ENCODE results near the gene MISP3.

Gene MISP3

DNA sequence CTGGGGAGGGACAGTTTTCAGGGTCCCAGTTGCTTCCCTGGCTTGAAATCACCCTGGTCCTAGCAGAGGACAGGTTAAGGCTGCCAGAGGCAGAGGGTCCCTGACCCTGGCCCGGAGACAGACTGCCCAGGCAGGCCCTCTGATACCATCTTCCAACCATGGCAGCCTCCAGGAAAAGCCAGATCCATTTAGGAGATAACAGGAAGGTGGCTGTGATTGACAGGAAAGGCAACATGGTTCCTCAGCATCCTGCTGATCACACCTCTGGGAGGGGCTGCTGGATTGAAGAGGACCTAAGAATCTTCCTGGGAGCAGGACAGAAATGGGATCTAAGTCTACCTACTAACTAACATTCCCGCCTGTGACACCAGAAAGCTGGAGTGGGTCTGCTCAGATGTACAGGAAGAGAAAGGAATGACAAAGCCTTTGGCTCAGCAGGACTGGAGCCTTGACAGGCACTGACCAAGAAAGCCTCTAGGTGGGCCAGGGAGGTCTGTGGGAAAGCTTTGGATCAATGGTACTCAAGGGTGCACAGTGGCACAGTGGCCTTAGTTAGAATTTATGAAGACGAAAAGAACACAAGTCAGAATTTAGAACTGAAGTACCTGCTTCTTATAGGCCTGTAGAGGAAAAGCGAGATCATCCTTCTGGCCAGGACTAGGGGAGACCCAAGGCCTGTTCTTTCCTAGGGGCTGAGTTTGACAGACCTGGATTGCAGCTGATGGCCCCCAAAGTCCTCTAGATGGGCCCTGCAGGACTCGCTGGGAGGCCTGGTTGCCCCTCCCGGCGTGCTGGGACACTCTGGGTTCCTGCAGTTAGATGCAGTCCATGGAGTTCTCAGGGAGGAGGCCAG is 47.3 kb downstream of the MISP3 start:
- no peak for DNase-seq

DNA sequence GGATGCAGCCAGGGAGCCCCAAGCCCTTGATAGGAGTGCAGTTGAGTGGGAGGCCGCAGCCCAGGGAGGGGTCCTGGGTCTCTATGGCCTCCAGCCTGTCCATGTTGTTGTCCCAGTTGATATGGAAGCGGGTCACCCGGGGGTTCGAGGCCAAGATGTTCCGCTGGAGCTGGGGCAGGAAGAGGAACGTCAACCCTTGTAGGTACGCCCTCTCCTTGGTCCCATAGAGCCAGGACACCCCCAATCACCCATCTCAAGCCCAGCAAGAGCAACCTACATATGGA is 47.9 kb downstream of the MISP3 start:
- no peak for DNase-seq

DNA sequence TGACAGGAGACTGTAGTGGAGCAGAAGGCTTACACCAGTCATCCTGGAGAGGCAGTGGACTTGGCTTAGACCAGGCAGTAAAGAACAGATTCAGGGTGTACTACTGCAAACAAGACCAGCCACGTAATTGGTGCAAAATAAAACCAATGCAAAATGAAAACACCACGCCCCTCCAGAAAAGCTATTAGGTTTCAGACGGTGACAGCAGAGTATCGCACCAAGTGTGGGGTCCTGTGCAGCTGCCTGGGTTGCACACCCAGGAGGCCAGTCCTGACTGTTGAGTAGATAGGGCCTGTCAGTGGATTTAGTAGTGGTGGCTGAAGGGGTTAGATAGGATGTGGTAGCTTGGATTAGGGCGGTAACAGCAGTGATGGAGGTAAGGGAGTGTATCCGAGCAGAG is 50.3 kb downstream of the MISP3 start:
- no peak for DNase-seq

All from hypothalamus (tissue), 51 donors.